Peyer's patch (tissue), 4 donors: Measurements from ENCODE around the gene MAP2K5. TPM values are rescaled to one million over a fixed set of nuclear protein-coding genes. Genes with fewer than 3 reads are reported as not detected.
A peak's percentile ranks its signal among the peaks of the same experiment; 100 is the strongest.

Source experiments
- DNase-seq, 3 donors: peaks; one replicate each; pipeline ENCODE4 v3.0.0-alpha.2; 2017 to 2019
- H3K27ac ChIP-seq, 4 donors: fragments of 200-600 bp; sonication (generic); one replicate each; pipeline ENCODE4 v1.5.1; 2016 to 2019
- H3K27me3 ChIP-seq, 2 donors: fragments of 200-600 bp; sonication (generic); one replicate each; pipeline ENCODE4 v1.5.1; 2019
- H3K36me3 ChIP-seq, 3 donors: fragments of 200-600 bp; sonication (generic); one replicate each; pipeline ENCODE4 v1.5.1; 2016 to 2019
- H3K4me1 ChIP-seq, 4 donors: fragments of 200-600 bp; sonication (generic); one replicate each; pipeline ENCODE4 v1.5.1; 2016 to 2019
- H3K4me3 ChIP-seq, 4 donors: fragments of 200-600 bp; sonication (generic); 1 replicate in 3 of 4; 2 replicates in 1 of 4; pipeline ENCODE4 v1.5.1; 2016 to 2019; ENCODE audit warnings: mild to moderate bottlenecking in 1 of 4
- H3K9me3 ChIP-seq, 4 donors: fragments of 200-600 bp; sonication (generic); one replicate each; pipeline ENCODE4 v1.5.1; 2016 to 2019; ENCODE audit warnings: mild to moderate bottlenecking in 1 of 4
- CTCF ChIP-seq, 6 experiments: fragments of 450-650 bp in 4 of 6; fragments of 200-600 bp in 2 of 6; sonication (generic) in 1 of 6; IDR thresholded peaks; one replicate each; pipeline ENCODE4 v1.5.1; 2017 to 2019; ENCODE audit warnings: antibody characterized with exemption in 6 of 6, mild to moderate bottlenecking in 3 of 6, moderate library complexity in 1 of 6
- POLR2A ChIP-seq, 2 donors: fragments of 450-650 bp; IDR thresholded peaks; one replicate each; pipeline ENCODE4 v1.5.1; 2017; ENCODE audit warnings: antibody characterized with exemption in 2 of 2, mild to moderate bottlenecking in 2 of 2, moderate library complexity in 2 of 2
- total RNA-seq, 4 donors: library from RNA; depleted of rRNA; stranded (reverse); fragments of >200 nt; gene quantifications; one replicate each; pipeline ENCODE4 v1.1.0, GENCODE V29; 2016

The MAP2K5 gene
- total RNA-seq, 4 donors from 2014 or later = 14.0 to 50.3 (median 21.2) TPM

GRCh38 chr15:67543348-67543718 is 830 bp downstream of the MAP2K5 start:
- no peaks in the 10 kb centered on the region for H3K36me3 ChIP-seq
- no peak for TF ChIP-seq CTCF (IDR thresholded peaks at IDR 0.05)
- no peak for TF ChIP-seq POLR2A (IDR thresholded peaks at IDR 0.05)
- DNase-seq = peak; percentile 29 to 63 (median 53)
- H3K27ac ChIP-seq = peak overlapping the region; percentile 77 to 91 (median 84)
- H3K4me3 ChIP-seq = peak overlapping the region; percentile 66 to 96 (median 83)
- peaks cover 0 to 29% (median 2%) of the 10 kb centered on the region in 4 donors for H3K4me1 ChIP-seq
- H3K9me3 ChIP-seq = no peaks in the 10 kb centered on the region
- H3K27me3 ChIP-seq = no peaks in the 10 kb centered on the region

- H3K4me1 ChIP-seq = peaks cover 0 to 39% (median 2%) of the 10 kb centered on the region in 4 donors
- no peaks in the 10 kb centered on the region for H3K27me3 ChIP-seq
- no peaks in the 10 kb centered on the region for H3K36me3 ChIP-seq
- DNase-seq = no peak
- TF ChIP-seq POLR2A (IDR thresholded peaks at IDR 0.05) = no peak
- no peak for TF ChIP-seq CTCF (IDR thresholded peaks at IDR 0.05)
- no peak overlapping the region for H3K4me3 ChIP-seq
- no peak overlapping the region for H3K27ac ChIP-seq
- no peaks in the 10 kb centered on the region for H3K9me3 ChIP-seq
Observed at GRCh38 chr15:67544475-67544874, 2.0 kb downstream of the MAP2K5 start.

DNA sequence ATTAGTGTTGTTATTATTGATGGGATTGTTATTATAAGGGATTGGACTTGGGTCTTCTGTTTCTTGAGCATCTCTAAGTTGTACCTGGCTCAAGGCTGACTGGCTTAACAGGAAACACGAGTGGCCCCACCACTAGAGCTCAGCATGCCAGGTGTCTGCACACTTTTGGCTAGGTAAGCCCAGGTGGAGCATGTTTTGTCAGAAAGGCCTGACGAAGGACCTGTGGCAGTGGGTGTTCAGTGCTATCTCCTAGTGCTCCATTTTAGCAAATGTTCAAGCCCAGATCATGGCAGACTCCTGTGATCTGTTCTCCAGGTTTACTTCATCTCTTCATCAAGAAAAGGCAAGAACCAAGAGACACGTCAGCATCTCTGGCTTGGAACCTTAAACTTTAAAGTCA is 3.4 kb downstream of the MAP2K5 start:
- peaks cover 0 to 2% (median 0%) of the 10 kb centered on the region in 3 donors for H3K36me3 ChIP-seq
- H3K4me3 ChIP-seq = no peak overlapping the region
- peaks cover 0 to 39% (median 2%) of the 10 kb centered on the region in 4 donors for H3K4me1 ChIP-seq
- no peaks in the 10 kb centered on the region for H3K9me3 ChIP-seq
- no peak overlapping the region for H3K27ac ChIP-seq
- H3K27me3 ChIP-seq = no peaks in the 10 kb centered on the region
- TF ChIP-seq CTCF (IDR thresholded peaks at IDR 0.05) (no peak), POLR2A (IDR thresholded peaks at IDR 0.05) (no peak)
- no peak for DNase-seq

- Histone ChIP-seq H3K27ac (no peak overlapping the region), H3K27me3 (no peaks in the 10 kb centered on the region), H3K9me3 (no peaks in the 10 kb centered on the region), H3K36me3 (peaks cover 0 to 13% (median 0%) of the 10 kb centered on the region in 3 donors), H3K4me1 (peaks cover 0 to 39% (median 2%) of the 10 kb centered on the region in 4 donors), H3K4me3 (no peak overlapping the region)
- no peak for TF ChIP-seq CTCF (IDR thresholded peaks at IDR 0.05)
- TF ChIP-seq POLR2A (IDR thresholded peaks at IDR 0.05) = no peak
- no peak for DNase-seq
Observed at GRCh38 chr15:67547064-67547463, 4.6 kb downstream of the MAP2K5 start.

- DNase-seq = no peak
- Histone ChIP-seq H3K4me1 (peaks cover 0 to 39% (median 2%) of the 10 kb centered on the region in 4 donors), H3K27ac (peak overlapping the region in 1 of 4 donors; percentile 17), H3K36me3 (peaks cover 0 to 13% (median 0%) of the 10 kb centered on the region in 3 donors), H3K9me3 (no peaks in the 10 kb centered on the region), H3K27me3 (no peaks in the 10 kb centered on the region), H3K4me3 (no peak overlapping the region)
- no peak for TF ChIP-seq POLR2A (IDR thresholded peaks at IDR 0.05)
- no peak for TF ChIP-seq CTCF (IDR thresholded peaks at IDR 0.05)
Observed at GRCh38 chr15:67547836-67548235, 5.3 kb downstream of the MAP2K5 start.
